SKM-1 (cell line): Measurements from ENCODE around the gene XPNPEP1.
A peak's percentile ranks its signal among the peaks of the same experiment; 100 is the strongest.

Experiments used
- DNase-seq: peaks from one replicate; lab custom pipeline; 2025; ENCODE audit not compliant: unreplicated experiment; lab: John Stamatoyannopoulos, UW

The XPNPEP1 gene

GRCh38 chr10:109866995-109867635, 56.2 kb downstream of the XPNPEP1 start:
- no peak for DNase-seq

GRCh38 chr10:109866168-109866994, 56.9 kb downstream of the XPNPEP1 start:
- DNase-seq, result no peak

- no peak for DNase-seq
Observed at GRCh38 chr10:109863775-109864174, 59.5 kb downstream of the XPNPEP1 start.

GRCh38 chr10:109862738-109863137, 60.6 kb downstream of the XPNPEP1 start:
- DNase-seq, result no peak

- no peak for DNase-seq
Observed at GRCh38 chr10:109862041-109862440, 61.3 kb downstream of the XPNPEP1 start.

- no peak for DNase-seq
Observed at GRCh38 chr10:109861081-109861480, 62.2 kb downstream of the XPNPEP1 start.

GRCh38 chr10:109859221-109859620, 64.1 kb downstream of the XPNPEP1 start:
- no peak for DNase-seq

GRCh38 chr10:109855746-109856145, 67.6 kb downstream of the XPNPEP1 start:
- DNase-seq, result no peak

- no peak for DNase-seq
Observed at GRCh38 chr10:109853921-109854320, 69.4 kb downstream of the XPNPEP1 start.

- peak; percentile 6 for DNase-seq
Observed at GRCh38 chr10:109852475-109853037, 70.8 kb downstream of the XPNPEP1 start.

GRCh38 chr10:109851616-109852474, 71.5 kb downstream of the XPNPEP1 start:
- DNase-seq, result no peak

GRCh38 chr10:109846832-109847231, 76.5 kb downstream of the XPNPEP1 start:
- no peak for DNase-seq

- DNase-seq, result no peak
Observed at GRCh38 chr10:109845308-109845707, 78.0 kb downstream of the XPNPEP1 start.

- no peak for DNase-seq
Observed at GRCh38 chr10:109838592-109839244, 84.6 kb downstream of the XPNPEP1 start.

- no peak for DNase-seq
Observed at GRCh38 chr10:109837384-109837783, 85.9 kb downstream of the XPNPEP1 start.

GRCh38 chr10:109835257-109835656, 88.1 kb downstream of the XPNPEP1 start:
- no peak for DNase-seq

GRCh38 chr10:109831846-109832245, 91.5 kb downstream of the XPNPEP1 start:
- no peak for DNase-seq

GRCh38 chr10:109824206-109824605, 99.1 kb downstream of the XPNPEP1 start:
- DNase-seq, result no peak

GRCh38 chr10:109823196-109823595, 100.1 kb downstream of the XPNPEP1 start:
- DNase-seq, result no peak

- DNase-seq, result no peak
Observed at GRCh38 chr10:109821672-109822071, 101.6 kb downstream of the XPNPEP1 start.
